RWPE2 (cell line): ENCODE data around the gene LDHD.
A peak's percentile ranks its signal among the peaks of the same experiment; 100 is the strongest.

Source experiments
- ATAC-seq: fragments of 200-7000 bp; cut with Tn5 transposase; 3 replicates; pipeline ENCODE4 v1.9.1; 2021; ENCODE audit warnings: low read depth
- DNase-seq: peaks from one replicate; pipeline ENCODE4 v3.0.0-alpha.2; 2020; ENCODE audit warnings: low spot score
- H3K27ac ChIP-seq: fragments of 450-650 bp; 2 replicates; pipeline ENCODE4 v1.5.1; 2017; ENCODE audit warnings: mild to moderate bottlenecking; ENCODE audit not compliant: poor library complexity, severe bottlenecking
- H3K27me3 ChIP-seq: fragments of 250-450 bp; sonication (Bioruptor Pico); 2 replicates; pipeline ENCODE4 v1.5.1; 2021; ENCODE audit warnings: mild to moderate bottlenecking, moderate library complexity; ENCODE audit not compliant: insufficient read depth, poor library complexity, severe bottlenecking
- H3K36me3 ChIP-seq: fragments of 250-450 bp; sonication (Bioruptor Pico); 2 replicates; pipeline ENCODE4 v1.5.1; 2020; ENCODE audit warnings: low read depth, mild to moderate bottlenecking, moderate library complexity
- H3K4me1 ChIP-seq: fragments of 250-450 bp; sonication (Bioruptor Pico); 2 replicates; pipeline ENCODE4 v1.5.1; 2021; ENCODE audit warnings: mild to moderate bottlenecking, moderate library complexity; ENCODE audit not compliant: insufficient read depth, poor library complexity, severe bottlenecking
- H3K4me3 ChIP-seq: fragments of 250-450 bp; sonication (Bioruptor Pico); 2 replicates; pipeline ENCODE4 v1.5.1; 2021; ENCODE audit warnings: mild to moderate bottlenecking, moderate library complexity; ENCODE audit not compliant: severe bottlenecking
- H3K9me3 ChIP-seq: fragments of 250-450 bp; sonication (Bioruptor Pico); 2 replicates; pipeline ENCODE4 v1.5.1; 2021; ENCODE audit warnings: mild to moderate bottlenecking, moderate library complexity; ENCODE audit not compliant: severe bottlenecking
- CTCF ChIP-seq: fragments of 450-650 bp; IDR thresholded peaks from one replicate; pipeline ENCODE4 v1.5.1; 2017; ENCODE audit warnings: mild to moderate bottlenecking, moderate library complexity; ENCODE audit not compliant: poor library complexity, severe bottlenecking

Gene LDHD

GRCh38 chr16:75080205-75081029, 36.2 kb downstream of the LDHD start:
- no peak overlapping the region for H3K27ac ChIP-seq
- ATAC-seq: peak; percentile 81
- TF ChIP-seq CTCF: no peak
- no peak for DNase-seq
- no peaks in the 10 kb centered on the region for H3K9me3 ChIP-seq
- H3K4me1 ChIP-seq: peaks cover 5% of the 10 kb centered on the region
- no peak overlapping the region for H3K4me3 ChIP-seq
- H3K36me3 ChIP-seq: no peaks in the 10 kb centered on the region
- no peaks in the 10 kb centered on the region for H3K27me3 ChIP-seq

GRCh38 chr16:75079346-75079926, 37.1 kb downstream of the LDHD start:
- Histone ChIP-seq H3K36me3 (no peaks in the 10 kb centered on the region), H3K4me3 (no peak overlapping the region), H3K9me3 (no peaks in the 10 kb centered on the region), H3K4me1 (peaks cover 5% of the 10 kb centered on the region), H3K27me3 (no peaks in the 10 kb centered on the region), H3K27ac (no peak overlapping the region)
- DNase-seq (no peak), ATAC-seq (no peak)
- no peak for TF ChIP-seq CTCF

DNA sequence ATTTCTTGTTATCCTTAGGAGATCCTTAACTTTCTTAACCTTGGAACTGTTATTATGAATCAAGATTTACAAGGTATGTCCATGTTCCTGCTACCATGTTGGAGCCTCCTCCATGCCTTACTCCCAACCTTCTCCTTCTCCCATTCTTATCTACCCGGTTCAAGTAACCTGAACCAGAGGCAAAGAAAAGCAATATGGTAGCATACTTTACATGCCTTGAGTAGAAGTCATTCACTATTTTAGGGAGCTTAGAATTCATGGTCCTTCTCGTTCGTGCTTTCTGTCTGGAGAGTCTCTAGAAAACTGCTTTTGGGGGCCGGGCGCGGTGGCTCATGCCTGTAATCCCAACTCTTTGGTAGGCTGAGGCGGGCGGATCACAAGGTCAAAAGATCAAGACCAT, 37.7 kb downstream of the LDHD start:
- no peaks in the 10 kb centered on the region for H3K36me3 ChIP-seq
- TF ChIP-seq CTCF: no peak
- H3K27ac ChIP-seq: no peak overlapping the region
- ATAC-seq (no peak), DNase-seq (no peak)
- peaks cover 5% of the 10 kb centered on the region for H3K4me1 ChIP-seq
- H3K4me3 ChIP-seq: no peak overlapping the region
- no peaks in the 10 kb centered on the region for H3K27me3 ChIP-seq
- no peaks in the 10 kb centered on the region for H3K9me3 ChIP-seq

DNA sequence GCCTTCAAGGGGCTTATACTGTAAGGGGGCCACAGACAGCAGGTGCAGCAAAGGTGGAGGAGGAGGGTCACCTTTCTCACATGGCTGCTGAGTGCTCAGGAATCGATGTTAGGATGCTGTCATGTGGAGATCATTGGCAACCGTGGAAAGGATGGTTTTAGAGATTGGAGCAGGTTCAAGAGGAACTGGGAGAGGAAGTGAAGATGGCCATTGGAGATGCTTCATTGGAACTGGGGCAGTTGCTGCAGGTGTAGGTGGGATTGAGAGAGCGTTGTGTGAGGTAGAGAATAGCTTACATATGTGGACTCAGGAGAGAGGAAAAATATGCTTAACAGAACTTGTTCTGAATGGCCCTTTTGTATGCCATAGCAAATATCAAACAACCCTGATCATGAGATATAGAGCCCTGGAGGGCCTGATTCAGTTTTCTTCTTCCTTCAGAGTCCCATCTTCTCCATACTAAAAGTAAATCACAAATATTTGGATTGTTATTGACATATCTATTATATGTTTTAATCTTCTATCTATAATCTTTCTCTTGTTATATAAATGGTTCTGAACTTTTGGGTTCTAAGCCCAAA, 40.8 kb downstream of the LDHD start:
- no peak for TF ChIP-seq CTCF
- DNase-seq: no peak
- Histone ChIP-seq H3K27ac (no peak overlapping the region), H3K36me3 (no peaks in the 10 kb centered on the region), H3K27me3 (no peaks in the 10 kb centered on the region), H3K4me1 (peaks cover 5% of the 10 kb centered on the region), H3K9me3 (no peaks in the 10 kb centered on the region), H3K4me3 (no peak overlapping the region)
- no peak for ATAC-seq
